Measurements from ENCODE around the gene FGF9. TPM values are rescaled to one million over a fixed set of nuclear protein-coding genes. Genes with fewer than 3 reads are reported as not detected.

The FGF9 gene
- total and polyA plus RNA-seq, 2 of the 8 experiments (the other 6 are each of a cell fraction or from before 2014, with no cell fraction given) = 0.02 TPM; not detected in 1

DNA sequence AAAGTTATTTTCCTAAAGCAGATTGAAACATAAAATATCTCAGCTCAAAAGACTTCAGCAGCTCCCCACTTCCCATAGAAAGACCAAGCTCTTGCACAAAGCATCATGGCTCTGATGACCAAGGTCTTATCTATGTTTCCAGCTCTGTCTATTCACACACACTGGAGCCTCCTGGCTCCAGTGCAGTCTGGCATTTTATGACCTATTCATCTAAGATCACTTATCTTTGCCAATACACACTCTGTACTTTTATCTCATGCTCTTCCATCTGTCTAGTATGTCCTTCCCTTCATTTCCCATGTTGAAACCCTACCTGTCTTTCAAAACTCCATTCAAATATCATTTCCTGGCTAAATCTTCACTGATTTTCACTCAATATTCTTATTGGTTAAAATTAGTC lies 74.4 kb downstream of the FGF9 start:
- no peaks in the 10 kb centered on the region for H4K20me1 ChIP-seq (replicated peaks in 1 of 2; ENCODE audit: control insufficient read depth in 1 of 2, insufficient read depth in 2 of 2, low read length in 2 of 2)
- H2BK15ac ChIP-seq (ENCODE audit: low read length) = no peak overlapping the region
- H3K27ac ChIP-seq (ENCODE audit: low read depth, low read length) = no peak overlapping the region
- no peaks in the 10 kb centered on the region for H3K79me2 ChIP-seq (ENCODE audit: control insufficient read depth in 1 of 2, insufficient read depth in 2 of 2, low read length in 2 of 2)
- H3K79me1 ChIP-seq (ENCODE audit: low read depth, low read length) = no peaks in the 10 kb centered on the region
- peaks cover 3% of the 10 kb centered on the region; the same call in 1 of the 2 replicates for H3K23me2 ChIP-seq (ENCODE audit: low read depth, low read length)
- H2BK5ac ChIP-seq (ENCODE audit: low read depth, low read length) = no peak overlapping the region
- H3K9me3 ChIP-seq (ENCODE audit: insufficient read depth in 2 of 2, low read depth in 1 of 2, low read length in 1 of 2) = no peaks in the 10 kb centered on the region
- no peak overlapping the region for H3K56ac ChIP-seq (replicated peaks; ENCODE audit: insufficient read length, low read depth, low read length)
- no peak overlapping the region for H2BK12ac ChIP-seq (ENCODE audit: low read depth, low read length)
- H2BK120ac ChIP-seq (replicated peaks; ENCODE audit: low read depth, low read length) = no peak overlapping the region
- H3K4me1 ChIP-seq (replicated peaks in 1 of 4; ENCODE audit: control insufficient read depth in 3 of 4, insufficient read depth in 4 of 4, low read length in 3 of 4) = no peaks in the 10 kb centered on the region
- H3K9ac ChIP-seq (replicated peaks in 1 of 4; ENCODE audit: extremely low read depth in 1 of 4, low read depth in 3 of 4, low read length in 3 of 4) = no peak overlapping the region
- H3K27me3 ChIP-seq (replicated peaks in 1 of 4; ENCODE audit: control insufficient read depth in 3 of 4, extremely low read depth in 1 of 4, insufficient read depth in 3 of 4, low read length in 3 of 4) = no peaks in the 10 kb centered on the region
- H2BK20ac ChIP-seq (ENCODE audit: low read length) = no peak overlapping the region
- no peaks in the 10 kb centered on the region for H3K36me3 ChIP-seq (ENCODE audit: control insufficient read depth in 2 of 4, insufficient read depth in 4 of 4, low read length in 3 of 4)
- H3K4me2 ChIP-seq (ENCODE audit: insufficient read depth in 1 of 2, low read depth in 2 of 2, low read length in 2 of 2) = no peak overlapping the region
- no peak overlapping the region for H3K23ac ChIP-seq (ENCODE audit: insufficient read length)
- POLR2A ChIA-PET (ENCODE audit: partially characterized antibody) = no interaction called here
- H3K4ac ChIP-seq (replicated peaks; ENCODE audit: insufficient read length, low read depth, low read length) = no peak overlapping the region
- H4K5ac ChIP-seq (ENCODE audit: insufficient read length, low read depth, low read length) = no peak overlapping the region
- TF ChIP-seq EZH2 (IDR thresholded peaks at IDR 0.05; ENCODE audit: low read depth, low read length, severe bottlenecking) (no peak), CHD1 (IDR thresholded peaks at IDR 0.05; ENCODE audit: low read depth, low read length) (no peak), TAF7 (optimal IDR thresholded peaks at IDR 0.05; ENCODE audit: borderline replicate concordance, low read depth, low read length) (no peak), SIRT6 (IDR thresholded peaks at IDR 0.05; ENCODE audit: low read length) (no peak), TAF1 (IDR thresholded peaks at IDR 0.05; ENCODE audit: low read depth, low read length) (no peak), KDM1A (IDR thresholded peaks at IDR 0.05; ENCODE audit: borderline replicate concordance, low read length) (no peak)
- TF ChIP-seq, protein P1, sequence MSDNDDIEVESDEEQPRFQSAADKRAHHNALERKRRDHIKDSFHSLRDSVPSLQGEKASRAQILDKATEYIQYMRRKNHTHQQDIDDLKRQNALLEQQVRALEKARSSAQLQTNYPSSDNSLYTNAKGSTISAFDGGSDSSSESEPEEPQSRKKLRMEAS (IDR thresholded peaks at IDR 0.05) = no peak
- H3K4me3 ChIP-seq (ENCODE audit: extremely low read depth in 1 of 4, insufficient read depth in 2 of 4, low read depth in 3 of 4, low read length in 4 of 4) = no peak overlapping the region
- H2AK5ac ChIP-seq (ENCODE audit: low read depth, low read length) = no peak overlapping the region
- H3K14ac ChIP-seq (ENCODE audit: insufficient read length) = no peak overlapping the region
- DNase-seq (ENCODE audit: low read depth in 1 of 2, low spot score in 2 of 2) (no peak), FAIRE-seq (no peak)
- H4K91ac ChIP-seq (replicated peaks; ENCODE audit: insufficient read length, low read length) = no peak overlapping the region
- CTCF ChIA-PET (ENCODE audit: partially characterized antibody) = no interaction called here
- H3K18ac ChIP-seq (ENCODE audit: extremely low read depth, low read length) = no peak overlapping the region
- no peak overlapping the region for H4K8ac ChIP-seq (ENCODE audit: extremely low read depth, insufficient read depth, low read length)
- no peak overlapping the region for H2AFZ ChIP-seq (ENCODE audit: low read length)

Data from H1 (cell line).